VCaP (cell line): ENCODE measurements around the gene CAMTA1.

Experiments used
- H3K27ac ChIP-seq: fragments of 450-650 bp; 2 replicates; pipeline ENCODE4 v1.5.1; 2017
- CTCF ChIP-seq: fragments of 450-650 bp; conservative IDR thresholded peaks from 2 replicates; pipeline ENCODE4 v1.5.1; 2017; ENCODE audit warnings: mild to moderate bottlenecking, moderate library complexity

Gene CAMTA1

GRCh38 chr1:7482772-7483495 lies 697.7 kb downstream of the CAMTA1 start:
- TF ChIP-seq CTCF, result no peak
- H3K27ac ChIP-seq, result no peak overlapping the region

- TF ChIP-seq CTCF, result no peak
Observed at GRCh38 chr1:7483634-7484383, 698.6 kb downstream of the CAMTA1 start.

GRCh38 chr1:7485086-7485780 lies 700.0 kb downstream of the CAMTA1 start:
- H3K27ac ChIP-seq, result no peak overlapping the region
- TF ChIP-seq CTCF, result no peak

More at GRCh38 chr1:7483634-7484383, 698.6 kb downstream of the CAMTA1 start:
- H3K27ac ChIP-seq, result no peak overlapping the region

GRCh38 chr1:7485826-7486225 lies 700.6 kb downstream of the CAMTA1 start:
- no peak overlapping the region for H3K27ac ChIP-seq
- TF ChIP-seq CTCF, result no peak

- H3K27ac ChIP-seq, result no peak overlapping the region
- TF ChIP-seq CTCF, result no peak
Observed at GRCh38 chr1:7487766-7488474, 702.7 kb downstream of the CAMTA1 start.

- no peak overlapping the region for H3K27ac ChIP-seq
- no peak for TF ChIP-seq CTCF
Observed at GRCh38 chr1:7488475-7488842, 703.2 kb downstream of the CAMTA1 start.

GRCh38 chr1:7489586-7489985 lies 704.3 kb downstream of the CAMTA1 start:
- TF ChIP-seq CTCF, result no peak
- no peak overlapping the region for H3K27ac ChIP-seq
